MM.1S (cell line): Measurements from ENCODE around the gene LAMA3.

Source experiments
- DNase-seq: peaks from one replicate; pipeline ENCODE4 v3.0.0-alpha.2; 2015
- H2AFZ ChIP-seq: fragments of 300-600 bp; sonication (generic); 2 replicates; pipeline ENCODE4 v1.6.0; 2016; ENCODE audit warnings: antibody characterized with exemption, low read length
- H3F3A ChIP-seq: fragments of 300-600 bp; sonication (generic); 2 replicates; pipeline ENCODE4 v1.6.1; 2016; ENCODE audit warnings: mild to moderate bottlenecking, antibody characterized with exemption, low read length, moderate library complexity, mixed read lengths; ENCODE audit not compliant: insufficient read depth
- H3K27ac ChIP-seq: fragments of 300-600 bp; sonication (generic); 2 replicates; pipeline ENCODE4 v1.5.1; 2016; ENCODE audit warnings: mild to moderate bottlenecking, low read length
- H3K27me3 ChIP-seq: fragments of 300-600 bp; sonication (generic); replicated peaks from 2 replicates; pipeline ENCODE4 v1.6.0; 2016; ENCODE audit warnings: low read length; ENCODE audit not compliant: insufficient read depth
- H3K36me3 ChIP-seq: fragments of 300-600 bp; sonication (generic); replicated peaks from 2 replicates; pipeline ENCODE4 v1.6.1; 2016; ENCODE audit warnings: mild to moderate bottlenecking, low read length, mixed read lengths; ENCODE audit not compliant: insufficient read depth
- H3K4me1 ChIP-seq: fragments of 300-600 bp; sonication (generic); 2 replicates; pipeline ENCODE4 v1.6.1; 2016; ENCODE audit warnings: low read length, mixed read lengths
- H3K4me2 ChIP-seq: fragments of 300-600 bp; sonication (generic); 2 replicates; pipeline ENCODE4 v1.6.0; 2016; ENCODE audit warnings: low read depth, low read length
- H3K4me3 ChIP-seq: fragments of 300-600 bp; sonication (generic); 2 replicates; pipeline ENCODE4 v1.5.1; 2016; ENCODE audit warnings: low read length, mixed read lengths
- H3K79me2 ChIP-seq: fragments of 300-600 bp; sonication (generic); 2 replicates; pipeline ENCODE4 v1.6.1; 2016; ENCODE audit warnings: mixed run types, low read length, mixed read lengths
- H3K9ac ChIP-seq: fragments of 300-600 bp; sonication (generic); 2 replicates; pipeline ENCODE4 v1.6.1; 2016; ENCODE audit warnings: low read length, mixed read lengths
- H3K9me2 ChIP-seq: fragments of 300-600 bp; sonication (generic); replicated peaks from 2 replicates; pipeline ENCODE4 v1.6.1; 2016; ENCODE audit warnings: mild to moderate bottlenecking, low read length, mixed read lengths; ENCODE audit not compliant: insufficient read depth
- H3K9me3 ChIP-seq: fragments of 300-600 bp; sonication (generic); replicated peaks from 2 replicates; pipeline ENCODE4 v1.6.1; 2016; ENCODE audit warnings: mild to moderate bottlenecking, low read length, mixed read lengths; ENCODE audit not compliant: insufficient read depth
- H4K20me1 ChIP-seq: fragments of 300-600 bp; sonication (generic); 2 replicates; pipeline ENCODE4 v1.6.1; 2016; ENCODE audit warnings: mild to moderate bottlenecking, low read length, moderate library complexity, mixed read lengths; ENCODE audit not compliant: insufficient read depth
- EZH2 ChIP-seq: fragments of 300-600 bp; sonication (generic); optimal IDR thresholded peaks from 2 replicates; pipeline ENCODE3; 2017; ENCODE audit warnings: low read depth, mild to moderate bottlenecking, antibody characterized with exemption, low read length, mixed read lengths
- EZH2phosphoT487 ChIP-seq: fragments of 300-600 bp; sonication (generic); IDR thresholded peaks from 2 replicates; pipeline ENCODE4 v1.6.1; 2018; ENCODE audit warnings: antibody characterized with exemption, low read length
- TF ChIP-seq, protein P1 (sequence below): fragments of 300-600 bp; sonication (generic); IDR thresholded peaks from 2 replicates; pipeline ENCODE4 v1.5.1; 2016; ENCODE audit warnings: antibody characterized with exemption, low read length, mixed read lengths

The LAMA3 gene

DNA sequence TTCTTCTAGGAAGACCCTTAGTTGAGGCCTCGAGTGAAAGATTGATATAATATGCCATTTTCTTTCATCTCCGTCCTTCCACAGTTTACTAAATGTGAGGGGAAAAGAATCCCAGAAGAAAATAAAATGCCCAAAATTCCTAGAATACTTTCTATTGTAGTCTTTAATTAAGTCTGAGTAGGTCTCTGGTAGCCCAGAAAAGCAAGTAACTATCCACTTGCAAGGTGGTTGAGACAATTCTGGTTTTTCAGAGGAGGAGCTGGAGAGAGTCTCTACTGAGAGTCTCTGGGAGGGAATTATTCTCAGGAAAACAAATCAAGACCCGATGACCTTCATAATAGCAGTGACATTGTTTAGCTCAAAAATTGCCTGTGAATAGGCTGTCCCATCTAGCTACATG lies 261.4 kb downstream of the LAMA3 start:
- no peak for DNase-seq
- H3K9me3 ChIP-seq, result no peaks in the 10 kb centered on the region
- no peak overlapping the region for H3K9ac ChIP-seq
- H3F3A ChIP-seq, result no peaks in the 10 kb centered on the region
- H3K9me2 ChIP-seq, result no peaks in the 10 kb centered on the region
- H3K79me2 ChIP-seq, result no peaks in the 10 kb centered on the region
- no peak overlapping the region for H2AFZ ChIP-seq
- no peaks in the 10 kb centered on the region for H3K36me3 ChIP-seq
- TF ChIP-seq EZH2 (no peak), EZH2phosphoT487 (no peak)
- TF ChIP-seq, protein P1, sequence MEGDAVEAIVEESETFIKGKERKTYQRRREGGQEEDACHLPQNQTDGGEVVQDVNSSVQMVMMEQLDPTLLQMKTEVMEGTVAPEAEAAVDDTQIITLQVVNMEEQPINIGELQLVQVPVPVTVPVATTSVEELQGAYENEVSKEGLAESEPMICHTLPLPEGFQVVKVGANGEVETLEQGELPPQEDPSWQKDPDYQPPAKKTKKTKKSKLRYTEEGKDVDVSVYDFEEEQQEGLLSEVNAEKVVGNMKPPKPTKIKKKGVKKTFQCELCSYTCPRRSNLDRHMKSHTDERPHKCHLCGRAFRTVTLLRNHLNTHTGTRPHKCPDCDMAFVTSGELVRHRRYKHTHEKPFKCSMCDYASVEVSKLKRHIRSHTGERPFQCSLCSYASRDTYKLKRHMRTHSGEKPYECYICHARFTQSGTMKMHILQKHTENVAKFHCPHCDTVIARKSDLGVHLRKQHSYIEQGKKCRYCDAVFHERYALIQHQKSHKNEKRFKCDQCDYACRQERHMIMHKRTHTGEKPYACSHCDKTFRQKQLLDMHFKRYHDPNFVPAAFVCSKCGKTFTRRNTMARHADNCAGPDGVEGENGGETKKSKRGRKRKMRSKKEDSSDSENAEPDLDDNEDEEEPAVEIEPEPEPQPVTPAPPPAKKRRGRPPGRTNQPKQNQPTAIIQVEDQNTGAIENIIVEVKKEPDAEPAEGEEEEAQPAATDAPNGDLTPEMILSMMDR, result no peak
- no peak overlapping the region for H3K4me2 ChIP-seq
- H3K27ac ChIP-seq, result no peak overlapping the region
- H3K4me1 ChIP-seq, result no peaks in the 10 kb centered on the region
- H4K20me1 ChIP-seq, result no peaks in the 10 kb centered on the region
- H3K4me3 ChIP-seq, result no peak overlapping the region
- H3K27me3 ChIP-seq, result no peaks in the 10 kb centered on the region; the same call in 1 of the 2 replicates

DNA sequence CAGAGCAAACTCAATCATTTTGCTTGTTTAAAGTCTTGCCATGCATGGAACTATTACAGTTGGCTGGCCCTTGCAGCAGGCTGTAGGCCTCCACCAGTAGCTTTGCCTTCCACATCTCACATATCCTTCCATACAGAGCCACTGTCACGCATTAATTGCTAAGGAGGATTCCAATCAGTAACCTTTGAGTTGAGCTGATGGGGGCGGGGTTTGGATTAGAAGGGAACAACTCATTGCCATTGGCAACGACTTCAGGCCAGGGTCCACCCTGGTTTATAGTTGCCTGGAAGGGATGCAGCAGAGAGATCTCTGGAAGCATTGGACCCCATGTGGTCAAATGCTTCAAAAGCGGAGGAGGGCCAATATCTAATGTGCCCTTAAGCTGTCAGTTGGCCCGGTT lies 262.0 kb downstream of the LAMA3 start:
- TF ChIP-seq, protein P1, result no peak
- TF ChIP-seq EZH2 (no peak), EZH2phosphoT487 (no peak)
- Histone ChIP-seq H3K9ac (no peak overlapping the region), H3K4me2 (no peak overlapping the region), H3K9me2 (no peaks in the 10 kb centered on the region), H3K27me3 (no peaks in the 10 kb centered on the region; the same call in 1 of the 2 replicates), H3K9me3 (no peaks in the 10 kb centered on the region), H2AFZ (no peak overlapping the region), H3F3A (no peaks in the 10 kb centered on the region), H4K20me1 (no peaks in the 10 kb centered on the region), H3K4me1 (no peaks in the 10 kb centered on the region), H3K36me3 (no peaks in the 10 kb centered on the region), H3K79me2 (no peaks in the 10 kb centered on the region), H3K4me3 (no peak overlapping the region), H3K27ac (no peak overlapping the region)
- no peak for DNase-seq

DNA sequence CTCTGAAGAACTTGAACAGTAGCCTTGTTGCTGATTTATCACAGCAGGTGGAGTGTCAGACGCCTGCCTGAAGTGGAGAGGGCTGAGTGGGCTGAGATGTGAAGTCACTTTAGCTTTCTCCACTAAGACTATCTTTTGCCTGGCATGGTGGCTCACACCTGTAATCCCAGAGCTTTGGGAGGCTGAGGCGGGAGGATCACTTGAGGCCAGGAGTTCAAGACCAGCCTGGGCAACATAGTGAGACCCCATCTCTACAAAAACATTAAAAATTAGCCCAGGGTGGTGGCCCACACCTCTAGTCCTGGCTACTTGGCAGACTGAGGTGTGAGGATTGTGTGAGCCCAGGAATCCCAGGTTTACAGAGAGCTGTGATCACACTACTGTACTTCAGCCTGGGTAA lies 264.7 kb downstream of the LAMA3 start:
- no peak for TF ChIP-seq EZH2
- no peak for TF ChIP-seq EZH2phosphoT487
- TF ChIP-seq, protein P1, result no peak

More for the DNA sequence above, 264.7 kb downstream of the LAMA3 start:
- Histone ChIP-seq H2AFZ (no peak overlapping the region), H3K9ac (no peak overlapping the region), H3K4me1 (no peaks in the 10 kb centered on the region), H3K36me3 (no peaks in the 10 kb centered on the region), H3K27me3 (no peaks in the 10 kb centered on the region; the same call in 1 of the 2 replicates), H3K4me2 (no peak overlapping the region), H3F3A (no peaks in the 10 kb centered on the region), H3K4me3 (no peak overlapping the region), H3K9me2 (no peaks in the 10 kb centered on the region), H4K20me1 (no peaks in the 10 kb centered on the region), H3K27ac (no peak overlapping the region), H3K79me2 (no peaks in the 10 kb centered on the region), H3K9me3 (no peaks in the 10 kb centered on the region)
- no peak for DNase-seq
